ENCODE results near the gene WWC1. TPM values are rescaled to one million over a fixed set of nuclear protein-coding genes. Genes with fewer than 3 reads are reported as not detected.

Gene WWC1
- total and polyA plus RNA-seq, 9 of the 15 experiments (the other 6 are each of a cell fraction or from before 2014, with no cell fraction given): under 0.01 to 0.54 (median 0.42) TPM; not detected in 6

- intact Hi-C loops (cut with micrococcal nuclease) (no loop called here), in situ Hi-C loops (cut with MboI) (no loop called here)
- no peaks in the 10 kb centered on the region for H3K36me3 ChIP-seq (ENCODE audit: control insufficient read depth, insufficient read depth, low read length)
- no peaks in the 10 kb centered on the region for H3K9me1 ChIP-seq (ENCODE audit: control insufficient read depth, insufficient read depth, low read length)
- H2AFZ ChIP-seq (ENCODE audit: low read depth, low read length): no peak overlapping the region
- no peaks in the 10 kb centered on the region for H3K79me2 ChIP-seq (ENCODE audit: control insufficient read depth, insufficient read depth, low read length)
- no TSS peak for BruUV-seq (replicated peaks)
- no peaks in the 10 kb centered on the region for H3K9me3 ChIP-seq (replicated peaks; ENCODE audit: control insufficient read depth, insufficient read depth, low read depth, low read length)
- H3K4me1 ChIP-seq (replicated peaks in 1 of 2; ENCODE audit: control insufficient read depth in 2 of 2, insufficient read depth in 2 of 2, low read length in 2 of 2): no peaks in the 10 kb centered on the region
- no peak overlapping the region for H3K27ac ChIP-seq (ENCODE audit: extremely low read depth, low read depth, low read length)
- H4K20me1 ChIP-seq (replicated peaks; ENCODE audit: control insufficient read depth, insufficient read depth, low read length): no peaks in the 10 kb centered on the region
- CTCF ChIA-PET (ENCODE audit: low intra/inter-chr PET ratio): no interaction called here
- no peaks in the 10 kb centered on the region; a peak in 1 of 5 replicates for H3K27me3 ChIP-seq (ENCODE audit: control insufficient read depth in 2 of 2, insufficient read depth in 2 of 2, low read length in 2 of 2)
- no peak overlapping the region for H3K9ac ChIP-seq (ENCODE audit: insufficient read depth in 1 of 2, low read depth in 2 of 2, low read length in 2 of 2)
- H3K4me3 ChIP-seq: no peak overlapping the region
- no peak for FAIRE-seq
- no peak overlapping the region for H3K4me2 ChIP-seq (ENCODE audit: insufficient read depth, low read length)
- POLR2A ChIA-PET: no interaction called here
- no peak for TF ChIP-seq CREM (IDR thresholded peaks at IDR 0.05; ENCODE audit: low read depth)
- TF ChIP-seq KDM5B (IDR thresholded peaks at IDR 0.05; ENCODE audit: insufficient replicate concordance, low read depth, low read length): no peak
- TF ChIP-seq YBX1 (IDR thresholded peaks at IDR 0.05): no peak
- no peak for TF ChIP-seq MCM5 (IDR thresholded peaks at IDR 0.05; ENCODE audit: low read depth)
- ATAC-seq: no peak
- 0% methylated on average over 2 of the region's 2 CpGs for WGBS (ENCODE audit: insufficient coverage, low coverage, missing lambda C conversion rate)
- DNase-seq (ENCODE audit: extremely low read depth in 1 of 4, low spot score in 3 of 4): no peak
Measured at GRCh38 chr5:168285696-168286095, 5.7 kb upstream of the WWC1 start.

- no peak for FAIRE-seq
- no peak overlapping the region for H3K27ac ChIP-seq (ENCODE audit: extremely low read depth, low read depth, low read length)
- H3K4me3 ChIP-seq: no peak overlapping the region
- no peaks in the 10 kb centered on the region for H3K79me2 ChIP-seq (ENCODE audit: control insufficient read depth, insufficient read depth, low read length)
- H3K4me1 ChIP-seq (replicated peaks in 1 of 2; ENCODE audit: control insufficient read depth in 2 of 2, insufficient read depth in 2 of 2, low read length in 2 of 2): peaks cover 0 to 3% of the 10 kb centered on the region in 2 experiments; a peak in 2 of 5 replicates
- ChIA-PET CTCF (ENCODE audit: low intra/inter-chr PET ratio) (no interaction called here), POLR2A (no interaction called here)
- no peaks in the 10 kb centered on the region for H3K36me3 ChIP-seq (ENCODE audit: control insufficient read depth, insufficient read depth, low read length)
- no peaks in the 10 kb centered on the region for H3K9me3 ChIP-seq (replicated peaks; ENCODE audit: control insufficient read depth, insufficient read depth, low read depth, low read length)
- WGBS (ENCODE audit: insufficient coverage, low coverage, missing lambda C conversion rate): 0% methylated on average over 6 of the region's 6 CpGs
- no peaks in the 10 kb centered on the region for H3K9me1 ChIP-seq (ENCODE audit: control insufficient read depth, insufficient read depth, low read length)
- in situ Hi-C loops (cut with MboI) (no loop called here), intact Hi-C loops (cut with micrococcal nuclease) (no loop called here)
- no peak overlapping the region for H3K9ac ChIP-seq (ENCODE audit: insufficient read depth in 1 of 2, low read depth in 2 of 2, low read length in 2 of 2)
- peaks cover 0 to 6% of the 10 kb centered on the region in 2 experiments; a peak in 2 of 5 replicates for H3K27me3 ChIP-seq (ENCODE audit: control insufficient read depth in 2 of 2, insufficient read depth in 2 of 2, low read length in 2 of 2)
- no peak for DNase-seq (ENCODE audit: extremely low read depth in 1 of 4, low spot score in 3 of 4)
- no peaks in the 10 kb centered on the region for H4K20me1 ChIP-seq (replicated peaks; ENCODE audit: control insufficient read depth, insufficient read depth, low read length)
- no peak overlapping the region for H2AFZ ChIP-seq (ENCODE audit: low read depth, low read length)
- BruUV-seq (replicated peaks): no TSS peak
- no peak for ATAC-seq
- no peak overlapping the region for H3K4me2 ChIP-seq (ENCODE audit: insufficient read depth, low read length)
- TF ChIP-seq CBX2 (IDR thresholded peaks at IDR 0.05; ENCODE audit: insufficient read depth, low read length, poor library complexity, severe bottlenecking) (no peak), ELF2 (CRISPR knock-in tag; IDR thresholded peaks at IDR 0.05) (no peak), MTA1 (IDR thresholded peaks at IDR 0.05; ENCODE audit: borderline replicate concordance) (no peak), HIVEP1 (CRISPR knock-in tag; IDR thresholded peaks at IDR 0.05) (no peak), ZBED1 (IDR thresholded peaks at IDR 0.05) (no peak), SIN3A (IDR thresholded peaks at IDR 0.05; ENCODE audit: borderline replicate concordance in 2 of 2, control insufficient read depth in 1 of 2, low read depth in 2 of 2, low read length in 2 of 2) (no peak), ZNF174 (CRISPR knock-in tag; IDR thresholded peaks at IDR 0.05) (no peak), POLR2H (tag; IDR thresholded peaks at IDR 0.05; ENCODE audit: low read depth) (no peak), NFIC (IDR thresholded peaks at IDR 0.05) (no peak), HOMEZ (CRISPR knock-in tag; IDR thresholded peaks at IDR 0.05) (no peak)
Measured at GRCh38 chr5:168286386-168286785, 5.1 kb upstream of the WWC1 start.

All from K562 (cell line).